ENCODE results near the gene PTPRM. TPM values are rescaled to one million over a fixed set of nuclear protein-coding genes. Genes with fewer than 3 reads are reported as not detected.

PTPRM gene
- total RNA-seq, 1 experiment from 2014 or later: not detected

DNA sequence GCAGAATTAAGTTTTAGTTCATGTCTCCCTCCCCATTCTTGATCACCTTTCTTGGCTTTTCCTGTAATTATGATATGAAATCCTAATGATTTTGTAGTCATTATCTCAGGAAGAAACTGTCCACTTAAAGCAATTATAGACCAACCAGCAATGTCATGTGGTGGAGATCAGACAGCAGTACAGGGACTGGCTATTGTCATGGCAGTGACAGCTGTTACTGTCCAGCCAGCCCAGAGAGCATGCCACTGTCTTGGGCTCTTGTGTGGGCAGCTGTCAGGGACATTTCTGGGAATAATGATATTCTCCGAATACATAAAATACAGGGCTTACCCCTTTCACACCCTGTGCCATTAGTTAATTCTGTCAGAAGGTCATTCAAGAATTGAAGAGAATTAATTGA lies 686.8 kb downstream of the PTPRM start:
- CTCF ChIA-PET: no interaction called here
- no peak for DNase-seq (ENCODE audit: low spot score)
- Histone ChIP-seq H3K36me3 (ENCODE audit: insufficient read depth, low read length, poor library complexity, severe bottlenecking) (no peaks in the 10 kb centered on the region), H3K27me3 (replicated peaks; ENCODE audit: insufficient read depth, low read depth, low read length, poor library complexity) (peaks cover 5% of the 10 kb centered on the region), H3K4me3 (ENCODE audit: low read depth, low read length, poor library complexity, severe bottlenecking) (no peak overlapping the region), H3K27ac (ENCODE audit: low read depth, low read length, poor library complexity, severe bottlenecking) (no peak overlapping the region), H3K4me1 (ENCODE audit: insufficient read depth, low read length, poor library complexity, severe bottlenecking) (no peaks in the 10 kb centered on the region), H3K9me3 (ENCODE audit: low read depth, low read length, poor library complexity, severe bottlenecking) (no peaks in the 10 kb centered on the region)
- intact Hi-C loops (cut with micrococcal nuclease; ENCODE audit: unreplicated experiment): no loop called here
- TF ChIP-seq, protein P1, sequence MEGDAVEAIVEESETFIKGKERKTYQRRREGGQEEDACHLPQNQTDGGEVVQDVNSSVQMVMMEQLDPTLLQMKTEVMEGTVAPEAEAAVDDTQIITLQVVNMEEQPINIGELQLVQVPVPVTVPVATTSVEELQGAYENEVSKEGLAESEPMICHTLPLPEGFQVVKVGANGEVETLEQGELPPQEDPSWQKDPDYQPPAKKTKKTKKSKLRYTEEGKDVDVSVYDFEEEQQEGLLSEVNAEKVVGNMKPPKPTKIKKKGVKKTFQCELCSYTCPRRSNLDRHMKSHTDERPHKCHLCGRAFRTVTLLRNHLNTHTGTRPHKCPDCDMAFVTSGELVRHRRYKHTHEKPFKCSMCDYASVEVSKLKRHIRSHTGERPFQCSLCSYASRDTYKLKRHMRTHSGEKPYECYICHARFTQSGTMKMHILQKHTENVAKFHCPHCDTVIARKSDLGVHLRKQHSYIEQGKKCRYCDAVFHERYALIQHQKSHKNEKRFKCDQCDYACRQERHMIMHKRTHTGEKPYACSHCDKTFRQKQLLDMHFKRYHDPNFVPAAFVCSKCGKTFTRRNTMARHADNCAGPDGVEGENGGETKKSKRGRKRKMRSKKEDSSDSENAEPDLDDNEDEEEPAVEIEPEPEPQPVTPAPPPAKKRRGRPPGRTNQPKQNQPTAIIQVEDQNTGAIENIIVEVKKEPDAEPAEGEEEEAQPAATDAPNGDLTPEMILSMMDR (conservative IDR thresholded peaks at IDR 0.05; ENCODE audit: low read depth, low read length): no peak
- no peak for TF ChIP-seq EZH2 (IDR thresholded peaks at IDR 0.05; ENCODE audit: borderline replicate concordance, low read depth, low read length, poor library complexity, severe bottlenecking)
- no TSS peak for BruUV-seq (replicated peaks)
- POLR2A ChIA-PET (ENCODE audit: low non-redundant PET): no interaction called here

DNA sequence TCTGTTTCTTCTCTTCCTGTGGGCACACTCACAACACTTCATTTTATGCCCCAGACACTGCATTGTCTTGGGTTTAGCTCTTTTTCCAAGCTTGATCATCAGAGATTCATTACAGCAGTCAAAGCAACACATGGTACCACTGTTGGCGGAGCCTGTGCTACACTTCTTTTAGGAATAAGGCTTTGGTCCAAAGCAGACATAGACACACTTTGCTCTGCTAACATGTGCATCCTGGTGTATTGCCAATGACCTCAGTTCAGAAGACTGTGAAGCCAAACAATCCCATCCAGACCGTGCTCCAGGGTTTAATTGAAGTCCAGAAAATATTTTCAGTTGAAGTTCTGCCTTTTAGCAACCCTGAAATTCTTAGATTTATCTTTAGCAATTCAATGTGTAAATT lies 687.5 kb downstream of the PTPRM start:
- Histone ChIP-seq H3K27ac (ENCODE audit: low read depth, low read length, poor library complexity, severe bottlenecking) (no peak overlapping the region), H3K36me3 (ENCODE audit: insufficient read depth, low read length, poor library complexity, severe bottlenecking) (no peaks in the 10 kb centered on the region), H3K4me1 (ENCODE audit: insufficient read depth, low read length, poor library complexity, severe bottlenecking) (no peaks in the 10 kb centered on the region), H3K27me3 (replicated peaks; ENCODE audit: insufficient read depth, low read depth, low read length, poor library complexity) (peaks cover 5% of the 10 kb centered on the region), H3K9me3 (ENCODE audit: low read depth, low read length, poor library complexity, severe bottlenecking) (no peaks in the 10 kb centered on the region), H3K4me3 (ENCODE audit: low read depth, low read length, poor library complexity, severe bottlenecking) (no peak overlapping the region)
- no peak for TF ChIP-seq EZH2 (IDR thresholded peaks at IDR 0.05; ENCODE audit: borderline replicate concordance, low read depth, low read length, poor library complexity, severe bottlenecking)
- TF ChIP-seq, protein P1 (conservative IDR thresholded peaks at IDR 0.05; ENCODE audit: low read depth, low read length): no peak
- POLR2A ChIA-PET (ENCODE audit: low non-redundant PET): no interaction called here
- BruUV-seq (replicated peaks): no TSS peak
- no peak for DNase-seq (ENCODE audit: low spot score)
- CTCF ChIA-PET: interaction anchor here (0.6 kb wide), 1 partner anchor 217 kb away, joined by 6 read pairs; no protein-coding TSS in a partner anchor
- intact Hi-C loops (cut with micrococcal nuclease; ENCODE audit: unreplicated experiment): no loop called here

DNA sequence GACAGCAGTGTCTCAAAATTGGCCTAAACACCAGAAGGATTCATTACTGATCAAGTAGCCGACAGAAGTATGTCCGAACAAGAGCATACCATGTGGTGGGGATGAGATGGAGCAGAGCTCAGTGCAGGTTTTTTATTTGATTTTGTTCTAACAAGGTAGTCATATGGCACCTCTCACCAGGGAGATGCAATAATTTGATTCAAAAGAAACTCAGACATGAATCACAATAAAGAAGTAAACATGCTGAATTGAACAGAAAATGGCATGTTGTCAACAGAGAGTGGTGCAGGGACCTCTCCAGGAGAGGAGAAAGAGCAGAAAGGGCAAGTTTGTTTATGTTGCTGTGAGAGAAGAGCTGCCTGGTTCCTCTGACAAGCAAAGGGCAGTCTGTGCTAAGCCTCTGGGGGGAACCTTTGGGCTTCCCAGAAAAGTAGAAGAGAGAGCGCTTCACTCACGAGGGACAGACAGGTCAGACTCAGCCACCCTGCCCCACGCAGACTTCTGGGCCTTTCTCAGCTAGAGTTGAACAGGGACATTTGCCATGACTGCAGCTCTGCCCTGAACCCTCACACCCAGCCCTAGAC lies 690.8 kb downstream of the PTPRM start:
- CTCF ChIA-PET: no interaction called here
- no TSS peak for BruUV-seq (replicated peaks)

More for the DNA sequence above, 690.8 kb downstream of the PTPRM start:
- H3K9me3 ChIP-seq (ENCODE audit: low read depth, low read length, poor library complexity, severe bottlenecking): no peaks in the 10 kb centered on the region
- no peak for TF ChIP-seq EZH2 (IDR thresholded peaks at IDR 0.05; ENCODE audit: borderline replicate concordance, low read depth, low read length, poor library complexity, severe bottlenecking)
- TF ChIP-seq, protein P1 (conservative IDR thresholded peaks at IDR 0.05; ENCODE audit: low read depth, low read length): no peak
- intact Hi-C loops (cut with micrococcal nuclease; ENCODE audit: unreplicated experiment): no loop called here
- no peak for DNase-seq (ENCODE audit: low spot score)
- H3K27ac ChIP-seq (ENCODE audit: low read depth, low read length, poor library complexity, severe bottlenecking): no peak overlapping the region
- H3K4me3 ChIP-seq (ENCODE audit: low read depth, low read length, poor library complexity, severe bottlenecking): no peak overlapping the region
- H3K27me3 ChIP-seq (replicated peaks; ENCODE audit: insufficient read depth, low read depth, low read length, poor library complexity): peaks cover 5% of the 10 kb centered on the region
- H3K4me1 ChIP-seq (ENCODE audit: insufficient read depth, low read length, poor library complexity, severe bottlenecking): no peaks in the 10 kb centered on the region
- no peaks in the 10 kb centered on the region for H3K36me3 ChIP-seq (ENCODE audit: insufficient read depth, low read length, poor library complexity, severe bottlenecking)
- POLR2A ChIA-PET (ENCODE audit: low non-redundant PET): no interaction called here
